LNCAP (cell line): ENCODE results near the gene SLC2A3.

ENCODE experiments used
- TF ChIP-seq, protein P1 (sequence below): fragments of 450-650 bp; IDR thresholded peaks from 2 replicates; pipeline ENCODE4 v1.5.1; 2017; ENCODE audit warnings: mild to moderate bottlenecking

The SLC2A3 gene

DNA sequence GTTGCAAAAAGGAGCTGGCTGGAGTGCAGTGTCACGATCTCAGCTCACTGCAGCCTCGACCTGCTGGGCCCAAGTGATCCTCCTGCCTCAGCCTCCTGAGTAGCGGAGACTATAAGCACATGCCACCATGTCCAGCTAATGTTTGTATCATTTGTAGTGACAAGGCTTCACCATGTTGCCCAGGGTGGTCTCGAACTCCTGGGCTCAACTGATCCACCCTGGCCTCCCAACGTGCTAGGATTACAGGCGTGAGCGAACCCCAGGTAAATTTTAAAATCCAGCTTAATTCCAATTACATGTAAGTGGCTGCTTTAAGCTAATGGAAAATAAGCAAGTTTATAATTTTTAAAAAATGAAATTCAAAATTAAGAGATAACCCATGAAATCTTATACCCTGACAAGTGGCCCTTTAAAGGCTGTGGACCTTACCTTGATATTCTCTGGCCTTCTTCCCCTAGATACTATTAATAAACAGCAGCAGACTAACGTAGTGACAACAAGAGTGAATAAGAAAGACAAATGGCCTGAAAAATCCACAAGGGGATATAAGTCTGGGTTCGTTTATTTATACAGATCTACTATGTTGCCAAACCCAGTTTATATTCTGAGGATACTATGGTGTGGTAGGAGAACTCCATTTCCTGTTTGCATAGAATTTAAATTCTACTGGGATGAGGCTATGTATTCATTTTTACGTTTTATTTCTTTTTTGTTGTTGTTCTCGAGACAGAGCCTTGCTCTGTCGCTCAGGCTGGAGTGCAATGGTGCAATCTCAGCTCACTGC, 25.6 kb upstream of the SLC2A3 start:
- TF ChIP-seq, protein P1, sequence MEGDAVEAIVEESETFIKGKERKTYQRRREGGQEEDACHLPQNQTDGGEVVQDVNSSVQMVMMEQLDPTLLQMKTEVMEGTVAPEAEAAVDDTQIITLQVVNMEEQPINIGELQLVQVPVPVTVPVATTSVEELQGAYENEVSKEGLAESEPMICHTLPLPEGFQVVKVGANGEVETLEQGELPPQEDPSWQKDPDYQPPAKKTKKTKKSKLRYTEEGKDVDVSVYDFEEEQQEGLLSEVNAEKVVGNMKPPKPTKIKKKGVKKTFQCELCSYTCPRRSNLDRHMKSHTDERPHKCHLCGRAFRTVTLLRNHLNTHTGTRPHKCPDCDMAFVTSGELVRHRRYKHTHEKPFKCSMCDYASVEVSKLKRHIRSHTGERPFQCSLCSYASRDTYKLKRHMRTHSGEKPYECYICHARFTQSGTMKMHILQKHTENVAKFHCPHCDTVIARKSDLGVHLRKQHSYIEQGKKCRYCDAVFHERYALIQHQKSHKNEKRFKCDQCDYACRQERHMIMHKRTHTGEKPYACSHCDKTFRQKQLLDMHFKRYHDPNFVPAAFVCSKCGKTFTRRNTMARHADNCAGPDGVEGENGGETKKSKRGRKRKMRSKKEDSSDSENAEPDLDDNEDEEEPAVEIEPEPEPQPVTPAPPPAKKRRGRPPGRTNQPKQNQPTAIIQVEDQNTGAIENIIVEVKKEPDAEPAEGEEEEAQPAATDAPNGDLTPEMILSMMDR, result no peak

- TF ChIP-seq, protein P1, result no peak
Measured at GRCh38 chr12:7959701-7960121, 23.7 kb upstream of the SLC2A3 start.

- TF ChIP-seq, protein P1, result no peak
Measured at GRCh38 chr12:7959278-7959677, 23.3 kb upstream of the SLC2A3 start.

- TF ChIP-seq, protein P1, result no peak
Measured at GRCh38 chr12:7951671-7952070, 15.7 kb upstream of the SLC2A3 start.

DNA sequence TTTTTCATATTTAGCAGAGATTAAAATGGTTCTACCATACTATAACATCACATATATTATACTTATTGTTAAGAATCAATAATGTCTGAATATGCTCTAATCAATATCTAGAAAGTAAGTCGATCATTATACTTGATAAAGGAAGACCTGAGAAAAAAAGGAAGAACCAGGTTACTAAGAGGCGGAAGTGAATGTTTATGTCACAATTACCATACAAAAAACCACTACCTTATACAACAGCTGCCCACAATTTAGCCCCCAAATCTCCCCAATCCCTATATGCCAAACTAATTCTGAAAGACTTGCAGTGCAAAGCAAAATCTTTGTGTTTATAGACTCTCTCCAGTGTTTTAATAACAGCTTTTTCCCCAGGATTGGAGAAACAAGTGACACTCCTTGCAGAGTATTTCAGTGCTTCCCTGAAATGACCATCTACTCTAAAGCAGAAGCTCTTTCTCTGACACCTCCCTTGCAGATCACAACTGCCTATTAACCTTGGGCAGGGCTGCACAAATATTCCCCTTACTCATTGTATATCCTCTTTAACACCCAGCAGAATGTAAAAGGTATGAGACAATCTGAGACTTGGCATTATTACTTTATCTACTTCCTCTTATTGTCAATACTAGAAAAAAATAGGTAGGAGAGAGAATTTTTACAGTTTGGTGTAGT, 12.7 kb upstream of the SLC2A3 start:
- TF ChIP-seq, protein P1, result no peak

DNA sequence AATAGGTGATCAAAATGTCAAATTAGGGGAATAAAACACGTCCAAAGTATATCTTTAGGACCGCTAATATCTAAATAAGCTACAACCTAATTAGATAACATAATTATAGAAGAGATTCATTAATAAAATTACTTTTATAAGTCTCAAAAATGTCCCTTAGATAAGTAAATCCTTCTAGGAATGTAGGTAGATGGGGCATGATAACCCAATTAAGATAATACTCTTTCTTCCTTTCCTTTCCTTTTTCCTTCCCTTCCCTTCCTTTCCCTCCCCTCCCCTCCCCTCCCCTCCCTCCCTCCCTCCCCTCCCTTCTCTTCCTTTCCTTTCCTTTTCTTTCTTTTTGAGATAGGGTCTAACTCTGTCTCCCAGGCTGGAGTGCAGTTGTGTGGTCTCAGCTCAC, 11.0 kb upstream of the SLC2A3 start:
- TF ChIP-seq, protein P1, result no peak

GRCh38 chr12:7940906-7941305, 4.9 kb upstream of the SLC2A3 start:
- TF ChIP-seq, protein P1, result no peak
